PC-3 (cell line): ENCODE data around the gene ARHGAP22. TPM values are rescaled to one million over a fixed set of nuclear protein-coding genes. Genes with fewer than 3 reads are reported as not detected.

Experiments
- ATAC-seq: fragments of 200-7000 bp; cut with Tn5 transposase; 2 replicates; pipeline ENCODE4 v1.9.1; 2020; ENCODE audit warnings: mild to moderate bottlenecking, moderate library complexity
- BruUV-seq: library from RNA; stranded (reverse); fragments of 400-500 nt; replicated peaks from 2 replicates; lab custom pipeline; 2021; lab: Mats Ljungman, UMichigan
- CTCF ChIA-PET: fragments of 300-600 bp; sonication (Branson Sonifier 250); formaldehyde crosslinking; loops from one replicate; lab custom pipeline; 2022; ENCODE audit warnings: antibody characterized with exemption; lab: Charles Lee
- POLR2A ChIA-PET: fragments of 300-600 bp; sonication (Branson Sonifier 250); formaldehyde crosslinking; loops from one replicate; lab custom pipeline; 2022; ENCODE audit warnings: antibody characterized with exemption; ENCODE audit not compliant: unreplicated experiment; lab: Charles Lee
- DNase-seq: peaks from one replicate; pipeline ENCODE4 v3.0.0-alpha.2; 2015
- H2AFZ ChIP-seq: fragments of 300-600 bp; sonication (generic); 2 replicates; pipeline ENCODE4 v1.6.0; 2016; ENCODE audit warnings: antibody characterized with exemption, low read length
- H3F3A ChIP-seq: fragments of 300-600 bp; sonication (generic); one replicate; pipeline ENCODE4 v1.6.0; 2017; ENCODE audit warnings: antibody characterized with exemption, low read length, control low read depth, mild to moderate bottlenecking; ENCODE audit not compliant: unreplicated experiment
- H3K27ac ChIP-seq: fragments of 300-600 bp; sonication (generic); 2 replicates; pipeline ENCODE4 v1.5.1; 2016; ENCODE audit warnings: mild to moderate bottlenecking, low read length
- H3K27me3 ChIP-seq: fragments of 300-600 bp; sonication (generic); 2 replicates; pipeline ENCODE4 v1.6.1; 2016; ENCODE audit warnings: low read length, mixed read lengths
- H3K36me3 ChIP-seq: fragments of 300-600 bp; sonication (generic); 2 replicates; pipeline ENCODE4 v1.6.1; 2016; ENCODE audit warnings: low read depth, mixed run types, low read length, mixed read lengths
- H3K4me1 ChIP-seq: fragments of 300-600 bp; sonication (generic); 2 replicates; pipeline ENCODE4 v1.5.1; 2016; ENCODE audit warnings: low read length; ENCODE audit not compliant: insufficient read depth
- H3K4me2 ChIP-seq: fragments of 300-600 bp; sonication (generic); 2 replicates; pipeline ENCODE4 v1.6.0; 2016; ENCODE audit warnings: low read length
- H3K4me3 ChIP-seq: fragments of 300-600 bp; sonication (generic); 2 replicates; pipeline ENCODE4 v1.5.1; 2016; ENCODE audit warnings: mild to moderate bottlenecking, low read length, mixed read lengths
- H3K79me2 ChIP-seq: fragments of 300-600 bp; sonication (generic); 2 replicates; pipeline ENCODE4 v1.6.1; 2017; ENCODE audit warnings: low read length, mixed read lengths
- H3K9ac ChIP-seq: fragments of 300-600 bp; sonication (generic); 2 replicates; pipeline ENCODE4 v1.6.0; 2016; ENCODE audit warnings: mild to moderate bottlenecking, low read length
- H3K9me2 ChIP-seq: fragments of 300-600 bp; sonication (generic); replicated peaks from 2 replicates; pipeline ENCODE4 v1.6.1; 2016; ENCODE audit warnings: mixed run types, low read length, mixed read lengths
- H3K9me3 ChIP-seq: fragments of 300-600 bp; sonication (generic); 2 replicates; pipeline ENCODE4 v1.6.1; 2016; ENCODE audit warnings: low read length, mixed read lengths
- H4K20me1 ChIP-seq: fragments of 300-600 bp; sonication (generic); 2 replicates; pipeline ENCODE4 v1.6.1; 2016; ENCODE audit warnings: low read length, mixed read lengths
- EZH2 ChIP-seq: fragments of 300-600 bp; sonication (generic); IDR thresholded peaks from one replicate; pipeline ENCODE4 v1.6.1; 2017; ENCODE audit warnings: antibody characterized with exemption, mild to moderate bottlenecking, low read length; ENCODE audit not compliant: unreplicated experiment
- EZH2phosphoT487 ChIP-seq: fragments of 300-600 bp; sonication (generic); IDR thresholded peaks from 2 replicates; pipeline ENCODE4 v1.6.1; 2018; ENCODE audit warnings: mild to moderate bottlenecking, antibody characterized with exemption, low read length, borderline replicate concordance
- intact Hi-C: fragments of 100-400 bp; cut with micrococcal nuclease; formaldehyde crosslinking; loops from 2 replicates; pipeline ENCODE4 v1.9.0; 2023
- total RNA-seq: library from RNA; depleted of rRNA; stranded (reverse); fragments of >200 nt; gene quantifications from 2 replicates; pipeline ENCODE4 v1.2.3, GENCODE V29; 2014
- TF ChIP-seq, protein P1 (sequence below): fragments of 300-600 bp; sonication (generic); conservative IDR thresholded peaks from 2 replicates; pipeline ENCODE4 v1.5.1; 2017; ENCODE audit warnings: antibody characterized with exemption, low read depth, mild to moderate bottlenecking, low read length

Gene ARHGAP22
- total RNA-seq, 1 experiment from 2014 or later: 12.2 TPM

DNA sequence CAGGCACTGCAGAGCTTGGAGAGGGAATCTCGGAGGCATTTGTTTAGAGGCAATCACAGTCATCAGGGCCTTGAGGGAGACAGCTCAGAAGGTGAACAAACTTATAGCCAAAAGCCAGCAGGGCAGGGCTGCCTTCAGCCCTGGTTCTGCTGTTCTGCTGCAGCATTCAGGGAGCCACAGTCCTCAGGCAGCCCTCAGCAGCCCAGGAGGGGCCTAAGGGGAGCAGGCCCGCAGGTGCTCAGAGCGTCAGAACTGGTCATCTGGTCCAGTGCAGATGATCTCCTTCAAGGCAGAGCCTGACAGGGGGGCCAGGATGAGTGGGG, 84.7 kb downstream of the ARHGAP22 start:
- CTCF ChIA-PET: no interaction called here
- Histone ChIP-seq H3K4me1 (peaks cover 4% of the 10 kb centered on the region; the same call in 1 of the 2 replicates), H2AFZ (no peak overlapping the region), H3K9me2 (no peaks in the 10 kb centered on the region), H4K20me1 (no peaks in the 10 kb centered on the region), H3K4me3 (no peak overlapping the region), H3K27ac (no peak overlapping the region), H3K79me2 (no peaks in the 10 kb centered on the region), H3F3A (no peaks in the 10 kb centered on the region), H3K9me3 (peaks cover 7% of the 10 kb centered on the region; the same call in 1 of the 2 replicates), H3K9ac (no peak overlapping the region), H3K27me3 (peaks cover 4% of the 10 kb centered on the region; the same call in 1 of the 2 replicates), H3K36me3 (no peaks in the 10 kb centered on the region; the same call in 1 of the 2 replicates), H3K4me2 (no peak overlapping the region)
- intact Hi-C loops: no loop called here
- no TSS peak for BruUV-seq
- TF ChIP-seq EZH2phosphoT487 (no peak), EZH2 (no peak)
- TF ChIP-seq, protein P1, sequence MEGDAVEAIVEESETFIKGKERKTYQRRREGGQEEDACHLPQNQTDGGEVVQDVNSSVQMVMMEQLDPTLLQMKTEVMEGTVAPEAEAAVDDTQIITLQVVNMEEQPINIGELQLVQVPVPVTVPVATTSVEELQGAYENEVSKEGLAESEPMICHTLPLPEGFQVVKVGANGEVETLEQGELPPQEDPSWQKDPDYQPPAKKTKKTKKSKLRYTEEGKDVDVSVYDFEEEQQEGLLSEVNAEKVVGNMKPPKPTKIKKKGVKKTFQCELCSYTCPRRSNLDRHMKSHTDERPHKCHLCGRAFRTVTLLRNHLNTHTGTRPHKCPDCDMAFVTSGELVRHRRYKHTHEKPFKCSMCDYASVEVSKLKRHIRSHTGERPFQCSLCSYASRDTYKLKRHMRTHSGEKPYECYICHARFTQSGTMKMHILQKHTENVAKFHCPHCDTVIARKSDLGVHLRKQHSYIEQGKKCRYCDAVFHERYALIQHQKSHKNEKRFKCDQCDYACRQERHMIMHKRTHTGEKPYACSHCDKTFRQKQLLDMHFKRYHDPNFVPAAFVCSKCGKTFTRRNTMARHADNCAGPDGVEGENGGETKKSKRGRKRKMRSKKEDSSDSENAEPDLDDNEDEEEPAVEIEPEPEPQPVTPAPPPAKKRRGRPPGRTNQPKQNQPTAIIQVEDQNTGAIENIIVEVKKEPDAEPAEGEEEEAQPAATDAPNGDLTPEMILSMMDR: no peak
- POLR2A ChIA-PET: no interaction called here
- ATAC-seq: no peak
- DNase-seq: no peak

DNA sequence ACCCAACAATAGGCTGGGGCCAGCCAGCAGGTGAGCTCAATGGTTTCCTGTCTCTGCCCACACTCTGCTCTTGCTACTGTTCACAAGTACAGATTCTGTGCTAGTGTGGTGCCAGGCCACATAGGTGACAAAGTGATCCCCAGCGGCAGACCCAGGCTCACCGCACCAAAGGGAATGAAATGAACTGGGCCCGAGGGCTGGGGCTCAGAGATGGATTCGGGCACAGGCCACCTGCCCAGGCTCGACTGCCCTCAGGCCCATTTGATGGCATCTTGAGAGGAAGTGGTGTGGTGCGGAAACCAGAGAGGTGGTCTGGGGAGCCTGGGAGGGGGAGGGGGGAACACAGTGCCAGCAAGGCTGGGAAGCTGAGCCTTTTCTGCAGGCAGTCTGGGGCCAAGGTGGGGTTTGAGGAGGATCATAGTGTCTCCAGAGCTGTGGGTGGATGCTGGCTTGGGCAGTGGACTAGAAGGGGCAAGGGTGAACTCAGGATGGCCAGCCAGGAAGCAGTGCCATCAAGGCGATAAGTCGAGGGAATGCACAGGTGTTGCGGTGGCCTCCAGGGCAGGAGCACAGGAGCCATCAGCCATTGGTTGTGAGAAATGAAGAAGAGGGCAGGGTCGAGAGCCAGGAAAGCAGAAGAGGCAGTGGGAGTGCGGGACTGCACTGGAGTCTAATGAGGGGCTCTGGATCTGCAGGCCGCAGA, 85.2 kb downstream of the ARHGAP22 start:
- POLR2A ChIA-PET: no interaction called here
- intact Hi-C loops: no loop called here

More for the DNA sequence above, 85.2 kb downstream of the ARHGAP22 start:
- Histone ChIP-seq H2AFZ (no peak overlapping the region), H3K27ac (no peak overlapping the region), H3K9me2 (no peaks in the 10 kb centered on the region), H3K4me2 (no peak overlapping the region), H3K9me3 (peaks cover 12% of the 10 kb centered on the region), H3K36me3 (no peaks in the 10 kb centered on the region; the same call in 1 of the 2 replicates), H4K20me1 (no peaks in the 10 kb centered on the region), H3K27me3 (peaks cover 4% of the 10 kb centered on the region; the same call in 1 of the 2 replicates), H3K9ac (no peak overlapping the region), H3F3A (no peaks in the 10 kb centered on the region), H3K4me3 (no peak overlapping the region), H3K4me1 (peaks cover 4% of the 10 kb centered on the region; the same call in 1 of the 2 replicates), H3K79me2 (no peaks in the 10 kb centered on the region)
- CTCF ChIA-PET: no interaction called here
- DNase-seq (no peak), ATAC-seq (no peak)
- TF ChIP-seq EZH2phosphoT487: no peak
- no peak for TF ChIP-seq EZH2
- TF ChIP-seq, protein P1: no peak
- BruUV-seq: no TSS peak
